ENCODE measurements around the gene ZFPL1. TPM values are rescaled to one million over a fixed set of nuclear protein-coding genes. Genes with fewer than 3 reads are reported as not detected.

The ZFPL1 gene
- total and polyA plus RNA-seq, 2 donors (not counting 3 experiments of a cell fraction or from before 2014, with no cell fraction given) = 37.6 to 139 TPM

DNA sequence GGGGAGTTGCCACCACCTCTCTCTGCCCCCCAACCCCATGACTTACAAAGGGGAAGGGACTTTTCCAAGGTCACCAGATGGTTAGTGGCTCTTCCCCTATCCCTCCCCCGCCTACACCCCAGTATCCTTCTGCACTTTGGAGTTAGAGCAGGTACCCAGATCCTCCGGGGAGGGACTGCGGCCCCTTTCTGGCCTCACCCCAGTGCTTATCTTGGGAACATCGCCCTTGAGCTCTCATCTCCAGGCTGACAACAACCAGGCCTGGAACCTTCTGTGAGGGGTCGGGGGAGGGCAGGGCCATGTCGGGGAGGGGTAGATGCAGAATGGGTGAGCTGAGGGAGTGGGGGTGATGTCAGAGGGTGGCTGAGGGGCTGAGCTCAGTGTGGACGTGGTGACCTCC is 18.2 kb upstream of the ZFPL1 start:
- FAIRE-seq = no peak
- Histone ChIP-seq H3K4me2 (ENCODE audit: insufficient read depth, low read length) (no peak overlapping the region), H3K4me1 (ENCODE audit: control insufficient read depth, extremely low read depth, insufficient read depth, low read length) (no peaks in the 10 kb centered on the region), H3K36me3 (ENCODE audit: control insufficient read depth in 2 of 2, extremely low read depth in 1 of 2, insufficient read depth in 2 of 2, low read length in 2 of 2) (no peaks in the 10 kb centered on the region), H2AFZ (ENCODE audit: low read depth, low read length) (no peak overlapping the region), H3K4me3 (replicated peaks in 1 of 3; ENCODE audit: insufficient read depth in 1 of 3, low read depth in 1 of 3, low read length in 3 of 3) (no peak overlapping the region), H3K27ac (ENCODE audit: insufficient read depth, low read depth, low read length) (no peak overlapping the region), H3K9me1 (replicated peaks; ENCODE audit: control insufficient read depth, extremely low read depth, insufficient read depth, low read length) (no peaks in the 10 kb centered on the region), H3K27me3 (ENCODE audit: control insufficient read depth in 2 of 2, insufficient read depth in 2 of 2, low read length in 2 of 2) (no peaks in the 10 kb centered on the region), H3K79me2 (ENCODE audit: control insufficient read depth, insufficient read depth, low read length) (no peaks in the 10 kb centered on the region), H4K20me1 (replicated peaks; ENCODE audit: control insufficient read depth, extremely low read depth, insufficient read depth, low read length) (no peaks in the 10 kb centered on the region), H3K9me3 (replicated peaks; ENCODE audit: control insufficient read depth, insufficient read depth, low read length) (no peaks in the 10 kb centered on the region), H3K9ac (replicated peaks; ENCODE audit: extremely low read depth, insufficient read depth, low read length) (no peak overlapping the region)
- intact Hi-C loops (cut with micrococcal nuclease) = no loop called here
- BruUV-seq (replicated peaks) = no TSS peak
- dilution Hi-C loops (cut with MboI; ENCODE audit: extremely low pct_ligation_motif_present, low sequenced_read_pairs) = no loop called here
- CTCF ChIA-PET = no interaction called here
- POLR2A ChIA-PET = interaction anchor here (0.6 kb wide), 1 partner anchor 265 kb away, joined by 12 read pairs; no protein-coding TSS in a partner anchor
- DNase-seq (ENCODE audit: low read depth, low spot score) = no peak
- TF ChIP-seq, protein P1, sequence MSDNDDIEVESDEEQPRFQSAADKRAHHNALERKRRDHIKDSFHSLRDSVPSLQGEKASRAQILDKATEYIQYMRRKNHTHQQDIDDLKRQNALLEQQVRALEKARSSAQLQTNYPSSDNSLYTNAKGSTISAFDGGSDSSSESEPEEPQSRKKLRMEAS (IDR thresholded peaks at IDR 0.05; ENCODE audit: insufficient read depth, insufficient read length) = no peak
- TF ChIP-seq GATA2 (IDR thresholded peaks at IDR 0.05; ENCODE audit: insufficient read depth, insufficient read length, low read depth, low read length) (no peak), POLR2A (IDR thresholded peaks at IDR 0.05; ENCODE audit: low read depth, low read length) (no peak), MYC (IDR thresholded peaks at IDR 0.05; ENCODE audit: low read depth, low read length) (no peak), FOS (IDR thresholded peaks at IDR 0.05; ENCODE audit: borderline replicate concordance, insufficient read depth, low read length) (no peak), JUN (IDR thresholded peaks at IDR 0.05; ENCODE audit: borderline replicate concordance, insufficient read depth, insufficient read length, low read depth) (no peak)

GRCh38 chr11:65066315-65066714 is 17.7 kb upstream of the ZFPL1 start:
- ChIA-PET CTCF (no interaction called here), POLR2A (interaction anchor here (0.5 to 0.6 kb wide), 2 partner anchors 188 to 265 kb away, joined by 6 to 12 read pairs; no protein-coding TSS in a partner anchor)
- Histone ChIP-seq H3K4me2 (ENCODE audit: insufficient read depth, low read length) (no peak overlapping the region), H3K4me1 (ENCODE audit: control insufficient read depth, extremely low read depth, insufficient read depth, low read length) (no peaks in the 10 kb centered on the region), H4K20me1 (replicated peaks; ENCODE audit: control insufficient read depth, extremely low read depth, insufficient read depth, low read length) (no peaks in the 10 kb centered on the region), H3K9me3 (replicated peaks; ENCODE audit: control insufficient read depth, insufficient read depth, low read length) (no peaks in the 10 kb centered on the region), H3K9me1 (replicated peaks; ENCODE audit: control insufficient read depth, extremely low read depth, insufficient read depth, low read length) (no peaks in the 10 kb centered on the region), H2AFZ (ENCODE audit: low read depth, low read length) (no peak overlapping the region), H3K4me3 (replicated peaks in 1 of 3; ENCODE audit: insufficient read depth in 1 of 3, low read depth in 1 of 3, low read length in 3 of 3) (no peak overlapping the region), H3K79me2 (ENCODE audit: control insufficient read depth, insufficient read depth, low read length) (no peaks in the 10 kb centered on the region), H3K9ac (replicated peaks; ENCODE audit: extremely low read depth, insufficient read depth, low read length) (no peak overlapping the region), H3K27me3 (ENCODE audit: control insufficient read depth in 2 of 2, insufficient read depth in 2 of 2, low read length in 2 of 2) (no peaks in the 10 kb centered on the region), H3K27ac (ENCODE audit: insufficient read depth, low read depth, low read length) (no peak overlapping the region), H3K36me3 (ENCODE audit: control insufficient read depth in 2 of 2, extremely low read depth in 1 of 2, insufficient read depth in 2 of 2, low read length in 2 of 2) (no peaks in the 10 kb centered on the region)
- intact Hi-C loops (cut with micrococcal nuclease) (no loop called here), dilution Hi-C loops (cut with MboI; ENCODE audit: extremely low pct_ligation_motif_present, low sequenced_read_pairs) (no loop called here)
- FAIRE-seq (no peak), DNase-seq (ENCODE audit: low read depth, low spot score) (no peak)
- TF ChIP-seq POLR2AphosphoS5 (IDR thresholded peaks at IDR 0.05; ENCODE audit: insufficient read depth, low read depth, low read length) = no peak
- TF ChIP-seq, protein P2, sequence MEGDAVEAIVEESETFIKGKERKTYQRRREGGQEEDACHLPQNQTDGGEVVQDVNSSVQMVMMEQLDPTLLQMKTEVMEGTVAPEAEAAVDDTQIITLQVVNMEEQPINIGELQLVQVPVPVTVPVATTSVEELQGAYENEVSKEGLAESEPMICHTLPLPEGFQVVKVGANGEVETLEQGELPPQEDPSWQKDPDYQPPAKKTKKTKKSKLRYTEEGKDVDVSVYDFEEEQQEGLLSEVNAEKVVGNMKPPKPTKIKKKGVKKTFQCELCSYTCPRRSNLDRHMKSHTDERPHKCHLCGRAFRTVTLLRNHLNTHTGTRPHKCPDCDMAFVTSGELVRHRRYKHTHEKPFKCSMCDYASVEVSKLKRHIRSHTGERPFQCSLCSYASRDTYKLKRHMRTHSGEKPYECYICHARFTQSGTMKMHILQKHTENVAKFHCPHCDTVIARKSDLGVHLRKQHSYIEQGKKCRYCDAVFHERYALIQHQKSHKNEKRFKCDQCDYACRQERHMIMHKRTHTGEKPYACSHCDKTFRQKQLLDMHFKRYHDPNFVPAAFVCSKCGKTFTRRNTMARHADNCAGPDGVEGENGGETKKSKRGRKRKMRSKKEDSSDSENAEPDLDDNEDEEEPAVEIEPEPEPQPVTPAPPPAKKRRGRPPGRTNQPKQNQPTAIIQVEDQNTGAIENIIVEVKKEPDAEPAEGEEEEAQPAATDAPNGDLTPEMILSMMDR (IDR thresholded peaks at IDR 0.05; ENCODE audit: extremely low read depth in 1 of 2, insufficient read depth in 1 of 2, low read depth in 1 of 2, low read length in 2 of 2) = no peak
- no peak for TF ChIP-seq EZH2 (IDR thresholded peaks at IDR 0.05; ENCODE audit: borderline replicate concordance, low read depth, low read length, severe bottlenecking)
- TF ChIP-seq MYC (IDR thresholded peaks at IDR 0.05; ENCODE audit: low read depth, low read length) = no peak
- TF ChIP-seq POLR2A (IDR thresholded peaks at IDR 0.05; ENCODE audit: low read depth, low read length) = no peak
- TF ChIP-seq, protein P1 (IDR thresholded peaks at IDR 0.05; ENCODE audit: insufficient read depth, insufficient read length) = no peak
- TF ChIP-seq FOS (IDR thresholded peaks at IDR 0.05; ENCODE audit: borderline replicate concordance, insufficient read depth, low read length) = no peak
- no peak for TF ChIP-seq GATA2 (IDR thresholded peaks at IDR 0.05; ENCODE audit: insufficient read depth, insufficient read length, low read depth, low read length)
- no peak for TF ChIP-seq JUN (IDR thresholded peaks at IDR 0.05; ENCODE audit: borderline replicate concordance, insufficient read depth, insufficient read length, low read depth)
- no TSS peak for BruUV-seq (replicated peaks)

Data from endothelial cell of umbilical vein (primary cell).